GM12878 (cell line): Measurements from ENCODE around the gene TLR10. TPM values are rescaled to one million over a fixed set of nuclear protein-coding genes. Genes with fewer than 3 reads are reported as not detected.

Experiments
- ATAC-seq: fragments of 200-7000 bp; cut with Tn5 transposase; 3 replicates; pipeline ENCODE4 v1.9.1; 2020; ENCODE audit warnings: mild to moderate bottlenecking, moderate library complexity
- BruUV-seq: library from RNA; stranded (reverse); fragments of 400-500 nt; replicated peaks from 2 replicates; lab custom pipeline; 2021; lab: Mats Ljungman, UMichigan
- CTCF ChIA-PET: fragments of 300-600 bp; sonication (Branson Sonifier 250); formaldehyde crosslinking; extraction: SDS; loops from one replicate; lab custom pipeline; 2021; ENCODE audit warnings: inconsistent platforms; lab: Yijun Ruan, JAX
- POLR2A ChIA-PET: fragments of 350-600 bp; formaldehyde crosslinking; extraction: SDS; loops from one replicate; lab custom pipeline; 2021; ENCODE audit warnings: inconsistent platforms; lab: Charles Lee
- RAD21 ChIA-PET: fragments of 300-600 bp; sonication (Branson Sonifier 250); formaldehyde crosslinking; loops from one replicate; lab custom pipeline; 2023; ENCODE audit warnings: antibody characterized with exemption; ENCODE audit not compliant: unreplicated experiment; lab: Charles Lee
- SMC1A ChIA-PET: fragments of 300-600 bp; sonication (Branson Sonifier 250); formaldehyde crosslinking; loops from one replicate; lab custom pipeline; 2023; ENCODE audit not compliant: unreplicated experiment, uncharacterized antibody; lab: Charles Lee
- DNase-seq: peaks from one replicate; pipeline ENCODE4 v3.0.0-alpha.2; 2011; ENCODE audit warnings: low read depth, low spot score
- FAIRE-seq: peaks from 3 replicates; lab custom pipeline; 2011; peaks lifted over from hg19 to GRCh38; lab: Jason Lieb, UNC
- H2AFZ ChIP-seq: 2 replicates; pipeline ENCODE4 v1.6.0; 2011; ENCODE audit warnings: low read depth, low read length, control low read depth; ENCODE audit not compliant: control insufficient read depth
- H3K27ac ChIP-seq: 2 replicates; pipeline ENCODE4 v1.5.1; 2011; ENCODE audit warnings: control low read depth; ENCODE audit not compliant: control insufficient read depth, insufficient read depth
- H3K27me3 ChIP-seq, 2 experiments: replicated peaks in 1 of 2; 2 replicates each; pipeline versions ENCODE4 v1.6.0 to v1.6.1; 2011; ENCODE audit warnings: low read length in 1 of 2; ENCODE audit not compliant: control insufficient read depth in 2 of 2, insufficient read depth in 2 of 2
- H3K36me3 ChIP-seq, 2 experiments: 2 replicates each; pipeline ENCODE4 v1.5.1; 2011; ENCODE audit warnings: low read length in 1 of 2; ENCODE audit not compliant: control insufficient read depth in 2 of 2, insufficient read depth in 2 of 2
- H3K4me1 ChIP-seq: 2 replicates; pipeline ENCODE4 v1.6.1; 2011; ENCODE audit warnings: mild to moderate bottlenecking, low read length, moderate library complexity, mixed read lengths; ENCODE audit not compliant: control insufficient read depth, insufficient read depth
- H3K4me2 ChIP-seq: 2 replicates; pipeline ENCODE4 v1.6.0; 2011; ENCODE audit warnings: control low read depth; ENCODE audit not compliant: control insufficient read depth, insufficient read depth
- H3K4me3 ChIP-seq: fragments of 200-600 bp; sonication (generic); 2 replicates; pipeline ENCODE4 v1.5.1; 2016
- H3K79me2 ChIP-seq: 2 replicates; pipeline ENCODE4 v1.6.0; 2011; ENCODE audit warnings: low read length; ENCODE audit not compliant: control insufficient read depth, insufficient read depth
- H3K9ac ChIP-seq: 2 replicates; pipeline ENCODE4 v1.8.0; 2011; ENCODE audit warnings: low read length, control low read depth, mixed read lengths; ENCODE audit not compliant: control insufficient read depth, insufficient read depth
- H3K9me3 ChIP-seq: replicated peaks from 3 replicates; pipeline ENCODE4 v1.5.1; 2011; ENCODE audit warnings: mild to moderate bottlenecking, low read length; ENCODE audit not compliant: control insufficient read depth, insufficient read depth
- H4K20me1 ChIP-seq: 2 replicates; pipeline ENCODE4 v1.6.0; 2011; ENCODE audit not compliant: control insufficient read depth, insufficient read depth
- ATF3 ChIP-seq: IDR thresholded peaks from 2 replicates; pipeline ENCODE4 v1.6.1; 2011; ENCODE audit warnings: low read depth, mild to moderate bottlenecking, low read length, moderate library complexity, borderline replicate concordance; ENCODE audit errors: extremely low read depth
- CBFB ChIP-seq: IDR thresholded peaks from 2 replicates; pipeline ENCODE4 v1.6.1; 2016; ENCODE audit warnings: antibody characterized with exemption, low read depth
- CREB1 ChIP-seq: IDR thresholded peaks from 2 replicates; pipeline ENCODE4 v1.6.1; 2012; ENCODE audit warnings: low read depth, mild to moderate bottlenecking, inconsistent platforms
- EZH2 ChIP-seq: IDR thresholded peaks from 2 replicates; pipeline ENCODE4 v1.6.1; 2012; ENCODE audit warnings: low read depth, mild to moderate bottlenecking, control low read depth, inconsistent platforms, low read length, borderline replicate concordance; ENCODE audit not compliant: control insufficient read depth
- MTA2 ChIP-seq: fragments of 450-650 bp; IDR thresholded peaks from 2 replicates; pipeline ENCODE4 v1.6.1; 2016; ENCODE audit warnings: low read depth, mild to moderate bottlenecking, moderate library complexity
- MTA3 ChIP-seq: IDR thresholded peaks from 2 replicates; pipeline ENCODE4 v1.6.1; 2012; ENCODE audit warnings: low read length, inconsistent platforms, borderline replicate concordance
- RAD21 ChIP-seq: IDR thresholded peaks from 2 replicates; pipeline ENCODE4 v1.6.1; 2011; ENCODE audit warnings: mild to moderate bottlenecking, low read depth, low read length, moderate library complexity; ENCODE audit not compliant: insufficient read depth
- SIX5 ChIP-seq: IDR thresholded peaks from 2 replicates; pipeline ENCODE4 v1.6.1; 2011; ENCODE audit warnings: mild to moderate bottlenecking, low read depth, low read length, moderate library complexity; ENCODE audit not compliant: severe bottlenecking
- SRF ChIP-seq, 2 experiments: IDR thresholded peaks; 2 replicates each; pipeline ENCODE4 v1.6.1; 2011; ENCODE audit warnings: low read depth in 2 of 2, low read length in 2 of 2, mild to moderate bottlenecking in 1 of 2, moderate library complexity in 1 of 2
- TCF12 ChIP-seq: IDR thresholded peaks from 2 replicates; pipeline ENCODE4 v1.6.1; 2011; ENCODE audit warnings: low read depth, mild to moderate bottlenecking, low read length
- YY1 ChIP-seq: IDR thresholded peaks from 2 replicates; pipeline ENCODE4 v1.6.1; 2011; ENCODE audit warnings: low read depth, mild to moderate bottlenecking, low read length
- WGBS: methylation state at CpG from one replicate; pipeline ENCODE4 v1.1.6; 2016; ENCODE audit warnings: low lambda C conversion rate; ENCODE audit not compliant: insufficient replicate concordance, insufficient coverage; ENCODE audit errors: missing lambda C conversion rate; 5-methylcytosine and 5-hydroxymethylcytosine counted together
- in situ Hi-C: fragments of 300-500 bp; cut with MboI; formaldehyde crosslinking; loops from 9 replicates; pipeline ENCODE4 v1.14.3; 2018; ENCODE audit warnings: mixed read lengths
- intact Hi-C: fragments of 100-400 bp; cut with micrococcal nuclease; formaldehyde crosslinking; loops from one replicate; pipeline ENCODE4 v1.14.2; 2022; ENCODE audit not compliant: unreplicated experiment
- polyA plus RNA-seq, 11 experiments: library from polyadenylated mRNA; depleted of rRNA in 4 of 11; unstranded in 6 of 11; stranded (reverse) in 5 of 11; fragments of >200 nt; fragmentation: Nextera tagmentation in 4 of 11; fragmentation: Illumina TruSeq in 1 of 11; extraction: Ambion mirVana in 4 of 11; extraction: Trizol in 1 of 11; gene quantifications; 1 replicate in 1 of 11; 2 replicates in 10 of 11; pipeline versions ENCODE4 v1.2.1 to v1.2.3, GENCODE V29; 2011 to 2016; ENCODE audit warnings: inconsistent platforms in 2 of 11, missing spikeins in 2 of 11, low read depth in 1 of 11
- total RNA-seq, 4 experiments: library from RNA; depleted of rRNA in 3 of 4; stranded (reverse); fragments of >200 nt in 3 of 4; fragmentation: Illumina TruSeq in 1 of 4; extraction: Trizol in 1 of 4; gene quantifications; 2 replicates each; pipeline versions ENCODE4 v1.2.1 to v1.2.3, GENCODE V29; 2013 to 2021
- TF ChIP-seq, protein P1 (sequence below): fragments of 450-650 bp; IDR thresholded peaks from 2 replicates; pipeline ENCODE4 v1.6.1; 2017; ENCODE audit warnings: mild to moderate bottlenecking

The TLR10 gene
- total and polyA plus RNA-seq, 10 of the 15 experiments (the other 5 are each of a cell fraction or from before 2014, with no cell fraction given), result 31.5 to 149 (median 64.9) TPM

- ChIA-PET POLR2A (interaction anchor here (1.0 to 5.6 kb wide), 4 partner anchors 12 to 22 kb away, joined by 3 to 196 read pairs (median 6); no protein-coding TSS in a partner anchor), RAD21 (interaction anchor here (3.5 kb wide), 2 partner anchors 19 to 24 kb away, joined by 21 to 38 read pairs; partner anchors contain the start of gene TLR1), CTCF (interaction anchor here (1.0 to 8.1 kb wide), 6 partner anchors 15 to 604 kb away, joined by 3 to 449 read pairs (median 50); partner anchors contain the start of genes FAM114A1 and TLR1), SMC1A (interaction anchor here (1.3 to 8.9 kb wide), 5 partner anchors 9 to 71 kb away, joined by 3 to 468 read pairs (median 81); partner anchors contain the start of genes TLR1 and TLR6)
- in situ Hi-C loops, result no loop called here
- ATAC-seq, result no peak
- no TSS peak for BruUV-seq
- intact Hi-C loops, result loop anchor here (5.0 kb wide), 1 partner anchor 33 kb away; no protein-coding TSS in a partner anchor
- H3K9me3 ChIP-seq, result peaks cover 13% of the 10 kb centered on the region; the same call in 2 of the 3 replicates
- FAIRE-seq, result no peak
- no peak overlapping the region for H3K9ac ChIP-seq
- H3K4me1 ChIP-seq, result peaks cover 22% of the 10 kb centered on the region
- H3K27ac ChIP-seq, result no peak overlapping the region
- DNase-seq, result no peak
- H3K36me3 ChIP-seq, result peaks cover 0 to 3% of the 10 kb centered on the region in 2 experiments; a peak in 1 of 4 replicates
- peaks cover 40% of the 10 kb centered on the region for H3K79me2 ChIP-seq
- no peak overlapping the region for H2AFZ ChIP-seq
- no peak overlapping the region for H3K4me2 ChIP-seq
- no peak for TF ChIP-seq TCF12
- no peak for TF ChIP-seq EZH2
- no peak for TF ChIP-seq SIX5
- no peaks in the 10 kb centered on the region for H3K27me3 ChIP-seq
- no peak overlapping the region for H3K4me3 ChIP-seq
- 77% methylated on average over 4 of the region's 4 CpGs for WGBS
- H4K20me1 ChIP-seq, result no peaks in the 10 kb centered on the region
These were observed 1.4 kb upstream of the TLR10 start for GRCh38 chr4:38784141-38784540.

DNA sequence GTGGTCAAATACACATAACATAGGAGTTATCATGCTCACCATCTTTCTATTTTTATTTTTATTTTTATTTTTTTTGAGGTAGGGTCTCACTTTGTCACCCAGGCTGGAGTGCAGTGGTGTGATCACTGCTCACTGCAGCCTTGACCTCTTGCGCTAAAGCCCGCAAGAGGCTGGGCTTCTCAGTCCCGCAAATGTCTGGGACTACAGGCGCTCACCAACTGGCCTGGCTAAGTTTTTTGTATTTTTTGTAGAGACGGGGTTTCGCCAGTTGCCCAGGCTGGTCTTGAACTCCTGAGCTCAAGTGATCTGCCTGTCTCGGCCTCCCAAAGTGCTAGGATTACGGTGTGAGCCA, 295 bp upstream of the TLR10 start:
- ATAC-seq (no peak), FAIRE-seq (no peak), DNase-seq (no peak)
- no peak overlapping the region for H3K4me2 ChIP-seq
- no peak overlapping the region for H3K9ac ChIP-seq
- H3K4me1 ChIP-seq, result peaks cover 22% of the 10 kb centered on the region
- 76% methylated on average over 8 of the region's 8 CpGs for WGBS
- CTCF ChIA-PET, result interaction anchor here (0.7 to 8.1 kb wide), 35 partner anchors 10 to 713 kb away, joined by 3 to 449 read pairs (median 6); partner anchors contain the start of genes FAM114A1, TLR1, TLR6 and WDR19
- no peak overlapping the region for H3K4me3 ChIP-seq
- intact Hi-C loops (loop anchor here (5.0 kb wide), 1 partner anchor 34 kb away; no protein-coding TSS in a partner anchor), in situ Hi-C loops (no loop called here)
- POLR2A ChIA-PET, result interaction anchor here (0.9 to 5.6 kb wide), 11 partner anchors 10 to 623 kb away, joined by 3 to 196 read pairs (median 19); partner anchors contain the start of genes FAM114A1, TLR1 and TLR6
- no peaks in the 10 kb centered on the region for H4K20me1 ChIP-seq
- SMC1A ChIA-PET, result interaction anchor here (0.5 to 8.9 kb wide), 30 partner anchors 11 to 714 kb away, joined by 3 to 468 read pairs (median 6); partner anchors contain the start of genes FAM114A1, TLR1 and TLR6
- BruUV-seq, result no TSS peak
- no peaks in the 10 kb centered on the region for H3K27me3 ChIP-seq
- peaks cover 18% of the 10 kb centered on the region; the same call in 2 of the 3 replicates for H3K9me3 ChIP-seq
- RAD21 ChIA-PET, result interaction anchor here (0.6 to 4.9 kb wide), 38 partner anchors 8 to 855 kb away, joined by 3 to 437 read pairs (median 7); partner anchors contain the start of genes FAM114A1, TLR1, TLR6 and WDR19
- H3K27ac ChIP-seq, result no peak overlapping the region
- peaks cover 0 to 9% of the 10 kb centered on the region in 2 experiments; a peak in 1 of 4 replicates for H3K36me3 ChIP-seq
- no peak overlapping the region for H2AFZ ChIP-seq
- peaks cover 50% of the 10 kb centered on the region for H3K79me2 ChIP-seq
- TF ChIP-seq RAD21 (no peak), CREB1 (no peak), CBFB (0 out of 2 replicates have a peak, but pooled peaks have one; percentile 4), SRF (IDR thresholded peaks at IDR 0.05; ENCODE audit: low read depth in 2 of 2, low read length in 2 of 2) (no peak), ATF3 (no peak), YY1 (0 out of 2 replicates have a peak, but pooled peaks have one; percentile 3), MTA2 (no peak), MTA3 (no peak)
- TF ChIP-seq, protein P1, sequence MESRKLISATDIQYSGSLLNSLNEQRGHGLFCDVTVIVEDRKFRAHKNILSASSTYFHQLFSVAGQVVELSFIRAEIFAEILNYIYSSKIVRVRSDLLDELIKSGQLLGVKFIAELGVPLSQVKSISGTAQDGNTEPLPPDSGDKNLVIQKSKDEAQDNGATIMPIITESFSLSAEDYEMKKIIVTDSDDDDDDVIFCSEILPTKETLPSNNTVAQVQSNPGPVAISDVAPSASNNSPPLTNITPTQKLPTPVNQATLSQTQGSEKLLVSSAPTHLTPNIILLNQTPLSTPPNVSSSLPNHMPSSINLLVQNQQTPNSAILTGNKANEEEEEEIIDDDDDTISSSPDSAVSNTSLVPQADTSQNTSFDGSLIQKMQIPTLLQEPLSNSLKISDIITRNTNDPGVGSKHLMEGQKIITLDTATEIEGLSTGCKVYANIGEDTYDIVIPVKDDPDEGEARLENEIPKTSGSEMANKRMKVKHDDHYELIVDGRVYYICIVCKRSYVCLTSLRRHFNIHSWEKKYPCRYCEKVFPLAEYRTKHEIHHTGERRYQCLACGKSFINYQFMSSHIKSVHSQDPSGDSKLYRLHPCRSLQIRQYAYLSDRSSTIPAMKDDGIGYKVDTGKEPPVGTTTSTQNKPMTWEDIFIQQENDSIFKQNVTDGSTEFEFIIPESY, result peak; percentile 99
- TF ChIP-seq, all 136 proteins: peak for 3
